A549 (cell line): ENCODE data around the gene MTFMT. TPM values are rescaled to one million over a fixed set of nuclear protein-coding genes. Genes with fewer than 3 reads are reported as not detected.

Source experiments
- ATAC-seq, 2 experiments: fragments of 200-7000 bp in 1 of 2; fragments of >200 bp in 1 of 2; cut with Nextera tagmentation in 1 of 2; cut with Tn5 transposase in 1 of 2; 3 replicates each; pipeline versions ENCODE4 v1.8.0 to v1.9.1; 2018 to 2020; ENCODE audit warnings: mild to moderate bottlenecking in 1 of 2, moderate library complexity in 1 of 2
- CTCF ChIA-PET: fragments of 300-600 bp; sonication (Branson Sonifier 250); formaldehyde crosslinking; extraction: SDS; loops from one replicate; lab custom pipeline; 2021; ENCODE audit warnings: antibody characterized with exemption, inconsistent platforms; lab: Yijun Ruan, JAX
- POLR2A ChIA-PET: fragments of 350-600 bp; formaldehyde crosslinking; extraction: SDS; loops from one replicate; lab custom pipeline; 2021; ENCODE audit warnings: antibody characterized with exemption, inconsistent platforms; lab: Yijun Ruan, JAX
- DNase-seq, 2 experiments: peaks; one replicate each; pipeline versions ENCODE4 v3.0.0 to v3.0.0-alpha.2; 2011 to 2016; ENCODE audit warnings: low read depth in 1 of 2, low spot score in 1 of 2
- FAIRE-seq: peaks from 2 replicates; lab custom pipeline; 2011; peaks lifted over from hg19 to GRCh38; lab: Jason Lieb, UNC
- H3K27ac ChIP-seq, 2 experiments: fragments of >200 bp; sonication (Bioruptor Twin); formaldehyde crosslinking; 3 replicates each; pipeline ENCODE4 v1.5.1; 2016 to 2017
- H3K4me1 ChIP-seq: fragments of >200 bp; sonication (Bioruptor Twin); formaldehyde crosslinking; 3 replicates; pipeline ENCODE4 v1.6.1; 2016
- H3K4me2 ChIP-seq: fragments of >200 bp; sonication (Bioruptor Twin); formaldehyde crosslinking; 3 replicates; pipeline ENCODE4 v1.6.1; 2016
- H3K4me3 ChIP-seq: fragments of >200 bp; sonication (Bioruptor Twin); formaldehyde crosslinking; 3 replicates; pipeline ENCODE4 v1.5.1; 2016
- H3K9me3 ChIP-seq: fragments of >200 bp; sonication (Bioruptor Twin); formaldehyde crosslinking; 3 replicates; pipeline ENCODE4 v1.6.1; 2016
- BCL3 ChIP-seq: fragments of >200 bp; sonication (Bioruptor Twin); formaldehyde crosslinking; IDR thresholded peaks from 3 replicates; pipeline ENCODE4 v1.6.1; 2016
- BHLHE40 ChIP-seq: IDR thresholded peaks from 2 replicates; pipeline ENCODE4 v1.6.1; 2012; ENCODE audit warnings: low read depth, low read length, inconsistent platforms
- CEBPB ChIP-seq, 2 experiments: fragments of >200 bp in 1 of 2; sonication (Bioruptor Twin) in 1 of 2; formaldehyde crosslinking in 1 of 2; IDR thresholded peaks; 2 replicates each; pipeline ENCODE4 v1.6.1; 2012 to 2016
- ELK1 ChIP-seq: fragments of 150-350 bp; IDR thresholded peaks from 2 replicates; pipeline ENCODE4 v1.6.1; 2014; ENCODE audit warnings: low read depth, mild to moderate bottlenecking, low read length
- ESRRA ChIP-seq: fragments of 150-350 bp; IDR thresholded peaks from 2 replicates; pipeline ENCODE4 v1.6.1; 2014; ENCODE audit warnings: mild to moderate bottlenecking, low read length, borderline replicate concordance
- FOXS1 ChIP-seq: fragments of 250-450 bp; sonication (Bioruptor Pico); IDR thresholded peaks from 2 replicates; pipeline ENCODE4 v1.5.0; 2020; ENCODE audit warnings: mild to moderate bottlenecking, moderate library complexity
- HDAC2 ChIP-seq: fragments of 200-600 bp; sonication (generic); IDR thresholded peaks from 2 replicates; pipeline ENCODE4 v1.6.1; 2016
- HEYL ChIP-seq: fragments of 250-450 bp; sonication (Bioruptor Pico); IDR thresholded peaks from 2 replicates; pipeline ENCODE4 v1.8.0; 2021; ENCODE audit warnings: mild to moderate bottlenecking, moderate library complexity
- HOXA7 ChIP-seq: fragments of 250-450 bp; sonication (Bioruptor Pico); IDR thresholded peaks from 2 replicates; pipeline ENCODE4 v1.5.0; 2020; ENCODE audit warnings: mild to moderate bottlenecking, moderate library complexity
- HOXB13 ChIP-seq: fragments of 250-450 bp; sonication (Bioruptor Pico); IDR thresholded peaks from 2 replicates; pipeline ENCODE4 v1.5.0; 2020; ENCODE audit warnings: low read depth, mild to moderate bottlenecking, moderate library complexity
- MAZ ChIP-seq: fragments of 150-350 bp; IDR thresholded peaks from 2 replicates; pipeline ENCODE4 v1.6.1; 2014; ENCODE audit warnings: antibody characterized with exemption, low read depth, low read length, borderline replicate concordance
- PBX3 ChIP-seq: IDR thresholded peaks from 2 replicates; pipeline ENCODE4 v1.6.1; 2012
- RARB ChIP-seq: fragments of 250-450 bp; sonication (Bioruptor Pico); IDR thresholded peaks from 2 replicates; pipeline ENCODE4 v1.8.0; 2021; ENCODE audit warnings: mild to moderate bottlenecking, moderate library complexity
- RCOR1 ChIP-seq: fragments of 150-350 bp; IDR thresholded peaks from 2 replicates; pipeline ENCODE4 v1.6.1; 2014; ENCODE audit warnings: antibody characterized with exemption, low read length, low read depth
- RFX5 ChIP-seq: fragments of 450-650 bp; IDR thresholded peaks from 2 replicates; pipeline ENCODE4 v1.7.1; 2014; ENCODE audit warnings: antibody characterized with exemption, mild to moderate bottlenecking, moderate library complexity
- SREBF2 ChIP-seq: fragments of 450-650 bp; IDR thresholded peaks from 2 replicates; pipeline ENCODE4 v1.6.1; 2014; ENCODE audit warnings: mild to moderate bottlenecking, moderate library complexity
- TP53 ChIP-seq: fragments of 250-450 bp; sonication (Bioruptor Pico); IDR thresholded peaks from 2 replicates; pipeline ENCODE4 v1.5.0; 2021; ENCODE audit warnings: mild to moderate bottlenecking, moderate library complexity
- USF2 ChIP-seq: fragments of 450-650 bp; IDR thresholded peaks from 2 replicates; pipeline ENCODE4 v1.6.1; 2014; ENCODE audit warnings: antibody characterized with exemption
- ZC3H11A ChIP-seq: fragments of 450-650 bp; IDR thresholded peaks from 2 replicates; pipeline ENCODE4 v1.6.1; 2014; ENCODE audit warnings: antibody characterized with exemption, mild to moderate bottlenecking
- WGBS: methylation state at CpG from one replicate; pipeline ENCODE4 v1.1.6; 2017; ENCODE audit errors: missing lambda C conversion rate; 5-methylcytosine and 5-hydroxymethylcytosine counted together
- polyA plus RNA-seq, 4 experiments: library from polyadenylated mRNA; depleted of rRNA in 3 of 4; stranded (reverse); fragments of >200 nt; fragmentation: RNase III in 1 of 4; extraction: RNeasy Plus Mini Kit Qiagen cat#74134 plus additional on column Dnase treatment in 1 of 4; gene quantifications; 2 replicates in 3 of 4; 3 replicates in 1 of 4; pipeline ENCODE4 v1.2.3, GENCODE V29; 2011 to 2017

MTFMT gene
- polyA plus RNA-seq, 2 of the 4 experiments (the other 2 are of a cell fraction), result 21.4 to 23.4 TPM

- TF ChIP-seq PBX3, result no peak
- TF ChIP-seq ELK1, result no peak
- TF ChIP-seq, all 56 proteins: peak for 0
- 72% methylated on average over 5 of the region's 5 CpGs for WGBS
- POLR2A ChIA-PET, result interaction anchor here (0.6 kb wide), 1 partner anchor 462 kb away, joined by 10 read pairs; no protein-coding TSS in a partner anchor
- CTCF ChIA-PET, result interaction anchor here (1.0 to 33.7 kb wide), 7 partner anchors 4 to 227 kb away, joined by 3 to 1280 read pairs (median 7); partner anchors contain the start of genes KBTBD13, RASL12, SLC51B and UBAP1L
- H3K27ac ChIP-seq, result no peak overlapping the region
- DNase-seq, result no peak
- ATAC-seq, result no peak
- H3K4me3 ChIP-seq, result no peak overlapping the region
- no peaks in the 10 kb centered on the region for H3K9me3 ChIP-seq
- peaks cover 5% of the 10 kb centered on the region; the same call in 2 of the 3 replicates for H3K4me1 ChIP-seq
- FAIRE-seq, result no peak
- H3K4me2 ChIP-seq, result no peak overlapping the region
Observed at GRCh38 chr15:65069779-65070546, 40.5 kb upstream of the MTFMT start.

- Histone ChIP-seq H3K9me3 (no peaks in the 10 kb centered on the region), H3K4me2 (no peak overlapping the region), H3K27ac (no peak overlapping the region), H3K4me1 (peaks cover 5% of the 10 kb centered on the region; the same call in 2 of the 3 replicates), H3K4me3 (no peak overlapping the region)
- CTCF ChIA-PET, result interaction anchor here (1.0 to 33.7 kb wide), 7 partner anchors 5 to 228 kb away, joined by 3 to 1280 read pairs (median 7); partner anchors contain the start of genes KBTBD13, RASL12, SLC51B and UBAP1L
- whole genome bisulfite sequencing, result 56% methylated on average over 1 of the region's 1 CpG
- no peak for DNase-seq
- TF ChIP-seq ESRRA (no peak), FOXS1 (CRISPR knock-in tag) (no peak), HOXA7 (no peak), MAZ (no peak), PBX3 (no peak), HDAC2 (no peak), USF2 (no peak), SREBF2 (no peak), BHLHE40 (no peak), RARB (CRISPR knock-in tag) (no peak), ZC3H11A (no peak), RCOR1 (no peak), TP53 (CRISPR knock-in tag) (no peak)
- FAIRE-seq, result no peak
- ATAC-seq, result no peak
- POLR2A ChIA-PET, result no interaction called here
Observed at GRCh38 chr15:65069179-65069578, 39.7 kb upstream of the MTFMT start.

- Histone ChIP-seq H3K4me2 (peak overlapping the region; percentile 82; the same call in 2 of the 3 replicates), H3K4me1 (peaks cover 5% of the 10 kb centered on the region; the same call in 2 of the 3 replicates), H3K9me3 (no peaks in the 10 kb centered on the region), H3K4me3 (no peak overlapping the region), H3K27ac (no peak overlapping the region)
- POLR2A ChIA-PET, result interaction anchor here (0.5 kb wide), 1 partner anchor 206 kb away, joined by 3 read pairs; no protein-coding TSS in a partner anchor
- no peak for FAIRE-seq
- ATAC-seq, result no peak
- 79% methylated on average over 3 of the region's 3 CpGs for WGBS
- CTCF ChIA-PET, result interaction anchor here (1.2 to 33.7 kb wide), 6 partner anchors 5 to 340 kb away, joined by 3 to 1280 read pairs (median 22); partner anchors contain the start of genes KBTBD13, RASL12 and SLC51B
- TF ChIP-seq SREBF2 (no peak), HEYL (no peak), HOXB13 (CRISPR knock-in tag) (no peak), BCL3 (no peak), RFX5 (no peak), CEBPB (IDR thresholded peaks at IDR 0.05) (no peak)
- DNase-seq, result no peak
Observed at GRCh38 chr15:65068403-65068788, 39.0 kb upstream of the MTFMT start.
